ENCODE data around the gene ROS1.

The ROS1 gene

DNA sequence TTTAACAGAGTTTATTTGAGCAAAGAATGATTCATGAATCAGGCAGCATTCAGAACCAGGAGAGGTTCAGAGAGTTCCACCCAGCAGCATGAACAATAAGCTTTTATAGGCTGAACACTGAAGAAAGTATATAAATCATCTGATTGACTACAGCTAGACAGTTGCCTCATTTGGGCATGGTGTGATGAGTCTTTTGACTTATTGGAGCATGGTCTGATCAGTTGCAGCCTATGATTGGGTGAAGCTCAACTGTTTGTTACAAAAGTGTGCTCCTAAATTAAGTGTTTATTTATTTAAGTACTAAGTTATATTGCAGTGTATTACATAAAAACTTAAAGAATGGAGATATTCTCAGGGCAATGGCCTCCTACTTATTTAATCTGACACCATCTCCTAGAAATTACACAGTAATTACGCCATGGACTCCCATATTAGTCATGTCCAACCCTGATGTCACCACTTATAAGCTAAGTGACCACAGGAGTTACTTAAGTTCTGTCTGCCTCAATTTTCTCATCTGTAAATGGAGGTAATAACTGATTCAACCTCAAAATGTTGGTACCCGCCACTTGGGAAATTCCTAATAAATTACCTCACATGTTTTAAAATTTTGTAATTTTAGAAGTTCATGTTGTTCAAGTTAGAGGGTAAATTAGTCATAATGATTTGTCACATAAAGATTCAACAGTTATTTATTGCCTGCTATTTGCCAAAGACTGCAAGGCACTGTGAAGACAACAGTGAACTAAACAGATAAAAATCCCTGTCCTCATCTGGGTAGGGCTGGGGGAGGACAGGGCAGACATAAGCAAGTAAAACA is 15.2 kb upstream of the ROS1 start:
- DNase-seq, result no peak

GRCh38 chr6:117432273-117432672 is 6.5 kb upstream of the ROS1 start:
- DNase-seq, result no peak

DNA sequence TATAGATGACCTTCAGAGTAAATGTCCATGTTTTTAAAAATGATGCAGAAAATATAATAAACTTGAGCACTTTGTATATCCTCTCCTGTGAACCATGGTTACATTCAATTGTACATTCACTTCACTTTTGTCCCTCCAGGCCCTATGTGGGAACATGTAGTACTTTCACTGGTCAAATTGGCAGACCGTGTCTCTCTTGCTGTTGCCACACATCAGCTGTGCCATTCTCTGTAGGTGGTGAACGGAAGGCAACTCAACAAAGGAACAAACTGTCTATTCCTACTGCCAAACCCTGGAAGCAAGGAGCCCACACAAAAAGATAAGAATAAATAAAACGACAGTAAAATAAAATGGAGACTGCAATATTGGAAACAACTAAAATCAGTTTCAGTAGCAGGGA is 2.0 kb downstream of the ROS1 start:
- DNase-seq, result no peak

DNA sequence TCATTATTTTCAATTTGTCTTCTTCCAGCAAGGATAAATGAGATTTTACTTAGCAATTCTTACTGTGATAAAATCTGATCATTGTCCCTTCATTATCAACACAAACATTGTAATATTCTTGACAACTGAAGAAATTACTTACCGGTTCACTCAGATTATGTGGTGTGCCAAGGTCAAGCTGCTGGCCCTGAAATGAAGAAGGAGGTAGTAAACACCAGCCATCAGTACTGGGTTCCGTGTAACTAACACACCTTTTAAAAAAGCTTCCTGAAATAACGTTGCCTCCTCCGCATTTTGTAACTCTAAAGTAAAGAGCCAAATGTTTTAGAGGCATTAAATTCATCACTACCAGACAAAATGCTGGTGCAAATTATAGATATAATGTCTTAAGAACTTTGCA is 7.4 kb downstream of the ROS1 start:
- DNase-seq, result no peak

DNA sequence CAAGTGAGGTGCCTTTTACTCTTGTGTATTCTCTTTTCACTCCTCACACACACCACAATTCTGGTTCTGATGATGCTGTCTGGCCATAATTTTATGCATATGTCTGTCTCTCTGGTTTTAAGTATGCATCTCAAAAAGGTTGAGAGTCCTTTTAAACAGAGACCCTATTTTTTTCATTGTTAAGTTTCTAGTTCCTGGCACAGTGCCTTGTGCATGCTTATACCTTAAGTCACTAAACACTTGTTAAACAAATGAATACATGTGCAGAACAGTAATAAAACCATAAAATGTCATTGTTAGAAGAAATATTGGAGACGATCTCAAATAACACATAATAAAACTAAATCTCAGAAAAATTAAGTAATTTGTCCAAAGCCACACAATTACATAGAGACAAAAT is 7.9 kb downstream of the ROS1 start:
- no peak for DNase-seq

DNA sequence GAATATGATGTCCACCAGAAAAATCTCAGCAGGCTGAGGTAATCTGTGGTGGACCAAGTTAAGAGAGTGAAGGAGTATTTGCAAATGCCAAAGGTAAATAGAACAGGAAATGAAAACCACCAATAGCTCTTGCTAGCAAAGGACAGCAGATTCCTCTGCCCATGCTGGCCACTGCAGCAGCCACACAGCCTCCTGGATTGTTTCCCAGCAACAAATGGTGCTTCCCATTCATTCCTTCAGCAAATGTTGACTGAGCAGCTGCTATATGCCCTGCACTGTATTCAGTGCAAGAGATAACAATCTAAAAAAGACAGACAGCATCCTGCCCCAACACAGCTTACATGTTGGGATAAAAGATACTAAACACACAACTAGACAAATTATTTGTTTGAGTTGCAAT is 11.0 kb downstream of the ROS1 start:
- no peak for DNase-seq

- no peak for DNase-seq
These were observed 14.3 kb downstream of the ROS1 start for GRCh38 chr6:117411474-117411873.

DNA sequence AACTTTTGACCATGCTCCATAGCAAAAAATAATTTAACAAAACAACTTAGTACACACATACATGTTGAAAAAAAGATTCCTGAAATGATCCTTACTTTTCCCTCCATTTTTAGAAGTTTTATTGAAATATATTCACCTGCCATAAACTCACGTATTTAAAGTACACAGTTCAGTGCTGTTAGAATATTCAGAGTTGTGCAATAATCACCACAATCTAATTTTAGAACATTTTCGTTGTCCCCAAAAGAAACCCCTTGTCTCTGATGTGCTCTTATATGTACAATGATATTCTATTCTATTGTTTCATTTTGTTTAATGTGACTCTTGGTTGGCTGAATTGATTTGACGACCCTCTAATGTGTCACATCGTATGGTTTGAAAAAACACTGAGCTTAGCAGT is 15.9 kb downstream of the ROS1 start:
- no peak for DNase-seq

- no peak for DNase-seq
These were observed 16.3 kb downstream of the ROS1 start for GRCh38 chr6:117409420-117409819.

- no peak for DNase-seq
These were observed 21.2 kb downstream of the ROS1 start for GRCh38 chr6:117404548-117404947.

- no peak for DNase-seq
These were observed 23.9 kb downstream of the ROS1 start for GRCh38 chr6:117401799-117402198.

GRCh38 chr6:117399924-117400323 is 25.8 kb downstream of the ROS1 start:
- DNase-seq, result no peak

GRCh38 chr6:117399126-117399525 is 26.6 kb downstream of the ROS1 start:
- no peak for DNase-seq

DNA sequence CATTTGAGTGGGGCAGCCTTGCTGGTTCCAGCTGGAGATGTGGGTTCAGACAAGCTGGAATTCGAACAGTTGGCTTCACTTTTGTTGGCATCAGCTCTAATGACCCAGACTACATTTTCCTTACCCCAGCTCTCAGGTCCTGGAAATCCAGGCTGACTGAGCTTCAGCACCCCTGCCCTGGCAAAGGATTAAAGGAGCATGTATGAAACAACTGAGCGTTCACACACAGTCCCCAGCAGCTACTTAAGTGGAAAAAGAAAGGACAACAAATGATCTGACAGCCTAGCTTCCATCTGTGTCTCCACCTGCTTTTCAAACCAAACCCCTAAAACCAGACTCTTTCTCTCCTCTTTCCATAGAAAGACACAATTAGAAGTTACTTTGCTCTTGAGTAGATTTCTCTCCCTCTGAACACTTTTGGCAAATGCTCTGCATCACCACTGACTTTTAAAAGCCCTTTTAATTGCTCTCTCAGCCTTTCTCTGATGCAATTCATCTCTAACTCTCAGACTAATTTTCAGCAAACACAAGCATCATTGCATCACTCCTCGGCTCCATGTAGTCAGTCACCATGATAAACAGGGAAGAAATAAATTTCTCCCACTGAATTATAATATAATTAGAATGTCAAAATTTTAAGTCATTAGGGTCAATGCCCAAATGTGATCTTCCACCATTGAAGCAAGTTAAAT is 28.1 kb downstream of the ROS1 start:
- DNase-seq, result no peak

DNA sequence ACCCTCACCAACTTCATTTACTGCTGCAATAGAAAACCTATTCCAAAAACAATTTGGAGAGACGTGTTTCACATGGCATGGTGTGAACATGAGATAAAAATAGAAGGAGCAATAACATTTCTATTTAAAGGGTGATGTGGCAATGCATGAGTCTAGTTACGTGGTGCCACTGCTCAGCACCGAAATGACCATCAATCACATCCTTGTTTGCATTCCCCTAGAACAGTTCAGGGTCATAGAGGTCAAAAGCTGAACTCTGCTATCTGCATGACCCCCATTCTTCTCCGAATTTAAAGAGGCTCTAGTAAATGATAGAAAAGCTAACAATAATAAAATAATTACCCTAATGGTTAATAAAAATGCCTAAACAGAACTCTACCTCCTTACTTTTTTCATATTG is 29.5 kb downstream of the ROS1 start:
- DNase-seq, result no peak

GRCh38 chr6:117395164-117395563 is 30.6 kb downstream of the ROS1 start:
- no peak for DNase-seq

GRCh38 chr6:117393045-117393444 is 32.7 kb downstream of the ROS1 start:
- DNase-seq, result no peak

DNA sequence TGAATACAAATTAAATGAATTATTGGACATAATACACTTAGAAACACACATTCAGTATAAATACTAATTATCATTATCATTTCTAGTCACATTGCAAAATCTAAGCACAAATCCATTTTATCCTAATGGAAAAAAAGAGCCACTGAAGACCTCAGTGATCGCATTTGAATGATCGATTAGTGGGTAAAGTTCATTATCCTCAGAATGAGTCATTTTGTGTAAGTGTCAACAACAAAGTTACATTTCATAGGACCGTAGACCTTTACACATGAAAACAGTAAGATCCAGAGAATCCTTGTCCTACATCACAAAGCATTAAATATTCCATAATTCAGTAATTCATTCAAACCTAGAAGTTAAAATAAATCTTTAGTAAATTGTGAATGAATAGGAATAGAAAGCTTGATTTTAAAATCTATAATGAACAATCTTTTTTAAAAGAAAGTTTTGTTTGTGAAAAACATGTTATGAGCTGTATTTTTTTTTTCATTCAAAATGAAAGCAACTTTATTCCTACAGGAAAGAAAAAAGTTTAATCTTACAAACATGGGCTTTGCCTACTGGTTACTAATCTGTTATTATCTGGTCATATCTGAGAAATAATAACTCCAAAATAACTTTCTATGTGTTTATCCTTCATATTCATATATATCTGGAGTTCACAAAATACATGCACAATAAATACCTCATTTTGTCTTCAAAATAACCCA is 33.7 kb downstream of the ROS1 start:
- no peak for DNase-seq

GRCh38 chr6:117389227-117390057 is 36.3 kb downstream of the ROS1 start:
- DNase-seq, result no peak

DNA sequence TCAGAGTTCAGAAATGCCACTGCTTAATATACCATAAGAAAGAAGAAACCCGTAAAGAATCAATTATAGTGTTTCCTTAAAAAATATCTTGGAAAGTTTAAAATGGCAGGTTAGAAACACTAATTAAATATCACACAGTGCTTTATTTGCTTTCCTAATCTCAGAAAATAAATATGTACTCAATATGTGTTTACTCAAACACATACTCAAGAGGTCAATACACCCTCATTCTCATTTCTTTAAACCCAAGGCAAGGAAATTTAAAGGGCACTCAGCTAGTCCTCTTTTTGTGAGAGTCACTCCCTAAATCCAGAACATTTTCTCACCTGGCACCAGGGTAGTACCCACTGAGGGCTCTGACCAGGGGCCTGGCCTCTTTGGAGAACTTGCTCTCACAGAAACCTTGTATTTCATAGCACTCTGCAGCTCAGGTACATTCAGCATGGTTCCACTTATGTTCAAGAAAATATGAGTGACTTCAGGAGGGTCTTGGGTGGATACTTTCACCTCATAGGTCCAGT is 38.2 kb downstream of the ROS1 start:
- no peak for DNase-seq

DNA sequence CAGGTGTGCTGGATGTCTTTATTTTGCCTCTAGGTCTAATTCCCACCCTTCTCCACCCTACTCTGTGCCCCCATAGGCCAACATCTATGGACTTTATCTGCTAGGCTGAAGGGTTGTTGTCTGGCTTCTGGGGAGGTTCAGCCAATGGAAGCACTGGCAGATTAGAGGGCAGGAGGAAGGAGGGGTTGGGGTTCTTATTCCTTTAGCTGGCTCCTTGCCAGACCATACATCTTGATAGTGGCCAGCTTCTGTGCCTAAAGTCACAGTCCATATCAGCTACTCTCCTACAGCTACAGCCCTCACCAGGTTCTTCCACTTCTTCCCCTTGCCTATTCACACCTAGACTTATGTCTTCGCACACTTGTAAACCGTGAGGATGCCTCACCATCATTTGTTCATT is 41.1 kb downstream of the ROS1 start:
- no peak for DNase-seq

- DNase-seq, result no peak
These were observed 44.0 kb downstream of the ROS1 start for GRCh38 chr6:117381749-117382148.

DNA sequence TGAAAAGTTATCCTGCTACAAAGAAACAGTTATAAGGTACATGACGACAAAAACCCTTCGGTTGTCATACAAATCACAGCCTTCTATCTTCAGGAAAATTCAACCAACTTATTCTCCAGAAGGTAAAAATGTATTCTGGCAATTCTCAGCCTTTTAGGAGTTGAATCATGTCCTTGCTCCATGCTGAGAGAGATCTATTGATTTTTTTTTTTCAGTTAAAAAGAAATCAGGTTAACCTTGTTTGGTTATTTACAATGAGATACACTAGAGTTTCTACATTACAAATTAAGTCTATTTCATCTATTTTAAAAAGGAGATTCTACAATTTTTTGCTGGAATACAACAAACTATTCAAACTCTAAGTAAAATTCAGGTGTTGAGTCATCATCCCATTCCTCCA is 45.4 kb downstream of the ROS1 start:
- no peak for DNase-seq
